Measurements from ENCODE around the gene EGFR.

- TF ChIP-seq CTCF (conservative IDR thresholded peaks at IDR 0.05 in 1 of 2, IDR thresholded peaks at IDR 0.05 in 1 of 2; ENCODE audit: low read depth in 1 of 2, low read length in 2 of 2): no peak
- no peak for TF ChIP-seq EZH2 (IDR thresholded peaks at IDR 0.05; ENCODE audit: low read length, missing control alignments)
Measured at GRCh38 chr7:54986716-54987115, 32.1 kb upstream of the EGFR start.

Data from fibroblast of lung (primary cell).